HUDEP-2 (cell line): Measurements from ENCODE around the gene HPCAL1.

Experiments
- DNase-seq, 76 experiments: peaks; one replicate each; lab custom pipeline; 2025; ENCODE audit not compliant: unreplicated experiment in 76 of 76; lab: John Stamatoyannopoulos, UW

HPCAL1 gene

DNA sequence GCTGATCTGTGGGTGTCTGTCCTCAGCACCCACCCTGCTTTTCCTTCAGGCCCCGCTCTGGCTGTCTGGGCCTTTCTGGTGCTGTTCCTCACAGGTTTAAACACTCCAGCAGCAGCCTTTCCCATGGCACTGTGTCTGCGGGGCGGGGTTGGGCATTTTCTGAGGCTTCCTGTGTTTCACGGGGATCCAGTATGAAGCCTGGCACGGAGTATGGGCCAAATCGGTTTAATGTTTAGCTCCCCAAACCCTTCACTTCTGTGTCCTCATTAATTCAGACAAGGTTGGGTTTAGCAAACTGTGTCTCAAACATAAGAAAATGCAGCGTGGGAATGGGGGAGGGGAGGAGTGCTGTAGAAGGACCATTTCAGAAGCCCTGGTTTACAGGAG lies 44.9 kb downstream of the HPCAL1 start:
- DNase-seq: no peak

DNA sequence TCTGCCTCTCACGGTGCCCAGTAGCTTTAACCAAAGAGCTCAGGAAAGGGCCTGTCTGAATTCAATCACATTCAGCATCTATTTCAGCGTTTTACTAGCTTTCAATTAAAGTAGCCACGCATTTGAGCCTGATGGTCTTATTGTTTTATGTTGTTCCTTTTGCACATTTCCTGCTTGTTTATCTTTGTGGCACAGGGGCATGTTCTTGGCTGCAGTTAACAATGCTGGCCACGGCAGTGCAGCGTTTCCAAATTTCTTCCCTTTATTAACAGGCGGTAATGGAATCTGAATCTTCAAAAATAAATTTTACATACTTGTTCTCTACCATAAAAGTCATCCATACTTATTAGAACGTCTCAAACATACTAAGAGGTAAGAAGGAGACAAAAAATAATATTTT lies 46.2 kb downstream of the HPCAL1 start:
- no peak for DNase-seq

DNA sequence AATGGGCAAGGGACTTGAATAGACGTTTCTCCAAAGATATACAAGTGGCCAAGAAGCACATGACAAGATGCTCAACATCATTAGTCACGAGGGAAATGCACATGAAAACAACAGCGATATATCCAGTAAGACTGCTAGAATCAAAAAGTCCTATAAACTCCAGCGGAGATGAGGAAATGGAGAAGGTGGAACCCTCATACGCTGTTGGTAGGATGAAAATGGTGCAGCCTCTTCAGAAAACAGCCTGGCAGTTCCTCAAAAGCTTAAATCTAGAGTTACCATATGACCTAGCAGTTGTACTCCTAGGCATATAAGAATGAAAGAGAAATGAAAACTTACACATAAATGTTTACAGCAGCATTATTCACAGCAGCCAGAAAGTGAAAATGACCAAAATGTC lies 48.1 kb downstream of the HPCAL1 start:
- DNase-seq: no peak

DNA sequence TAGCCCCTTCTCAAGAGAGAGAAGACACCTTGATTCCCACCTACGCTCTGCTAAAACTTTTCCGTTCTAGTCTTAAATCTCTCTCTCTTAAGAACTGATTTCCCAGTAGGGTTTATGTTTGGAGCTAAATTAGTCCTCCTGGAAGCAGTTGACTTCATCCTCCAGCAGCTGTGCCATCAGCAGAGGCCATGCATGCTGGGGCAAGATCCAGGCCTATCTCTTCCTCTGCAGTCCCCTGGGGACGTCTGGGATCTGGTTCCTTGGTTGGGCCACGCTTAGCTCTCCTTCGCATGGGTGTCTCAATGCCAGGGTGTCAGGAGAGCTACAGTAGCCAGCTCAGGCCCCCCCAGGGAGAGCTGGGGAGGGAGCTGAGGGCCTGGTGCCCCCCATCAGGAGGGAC lies 49.7 kb downstream of the HPCAL1 start:
- DNase-seq: no peak

DNA sequence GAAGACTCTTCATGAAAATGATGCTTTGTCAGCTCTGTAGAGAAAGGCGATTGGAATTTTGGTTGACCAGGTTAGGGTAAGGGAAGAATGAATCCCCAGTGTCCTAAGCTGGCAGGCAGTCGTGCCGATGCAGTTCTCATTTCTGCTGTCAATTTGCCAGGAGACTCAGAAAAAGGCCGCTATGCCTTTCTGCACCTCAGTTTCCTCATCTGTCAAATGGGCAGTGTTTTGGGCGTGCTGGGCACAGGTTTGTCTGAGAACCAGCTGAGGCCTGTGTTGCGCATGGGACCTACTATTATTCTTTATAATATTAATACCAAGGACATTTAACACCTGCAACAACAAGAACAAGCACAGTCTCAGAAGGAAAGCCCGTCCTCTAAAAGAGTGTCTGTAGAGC lies 50.3 kb downstream of the HPCAL1 start:
- no peak for DNase-seq

DNA sequence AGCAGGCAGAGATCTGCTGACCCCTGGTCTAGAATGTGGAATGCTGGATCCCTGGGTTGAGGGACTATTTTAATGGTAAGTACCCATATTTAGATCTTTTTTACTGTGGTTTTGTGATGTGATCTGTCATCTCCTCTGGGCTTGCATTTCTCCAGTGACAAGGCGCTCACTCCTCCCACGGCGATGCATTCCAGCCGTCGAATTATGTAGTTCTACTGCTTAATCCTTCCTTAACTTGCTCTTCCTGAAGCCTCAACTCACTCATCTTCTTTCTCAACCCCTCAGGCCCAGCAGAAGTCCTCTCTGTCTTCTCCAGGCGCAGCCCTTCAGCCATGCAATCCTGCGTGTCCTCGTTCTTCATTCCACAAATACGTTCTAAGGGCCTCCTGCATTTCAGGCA lies 51.2 kb downstream of the HPCAL1 start:
- no peak for DNase-seq

DNA sequence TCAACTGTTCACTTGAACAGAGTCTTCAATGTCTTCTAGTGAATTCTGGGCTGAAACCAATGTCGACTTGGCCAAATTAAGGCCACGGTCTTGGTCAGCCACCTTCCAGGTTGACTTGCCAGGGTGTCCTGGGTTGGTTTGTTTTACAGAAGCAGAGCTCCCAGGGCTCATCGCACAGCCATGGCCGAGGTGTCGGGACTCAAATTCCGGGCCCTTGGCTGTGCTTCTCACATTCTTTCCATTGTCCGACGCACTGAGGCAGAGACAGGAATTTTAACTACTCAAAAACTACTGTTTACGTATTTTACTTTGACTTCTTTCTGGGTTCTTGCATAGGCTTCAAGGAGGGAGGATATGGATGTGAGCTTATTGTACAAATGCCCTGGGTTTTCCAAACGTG lies 51.7 kb downstream of the HPCAL1 start:
- no peak for DNase-seq

DNA sequence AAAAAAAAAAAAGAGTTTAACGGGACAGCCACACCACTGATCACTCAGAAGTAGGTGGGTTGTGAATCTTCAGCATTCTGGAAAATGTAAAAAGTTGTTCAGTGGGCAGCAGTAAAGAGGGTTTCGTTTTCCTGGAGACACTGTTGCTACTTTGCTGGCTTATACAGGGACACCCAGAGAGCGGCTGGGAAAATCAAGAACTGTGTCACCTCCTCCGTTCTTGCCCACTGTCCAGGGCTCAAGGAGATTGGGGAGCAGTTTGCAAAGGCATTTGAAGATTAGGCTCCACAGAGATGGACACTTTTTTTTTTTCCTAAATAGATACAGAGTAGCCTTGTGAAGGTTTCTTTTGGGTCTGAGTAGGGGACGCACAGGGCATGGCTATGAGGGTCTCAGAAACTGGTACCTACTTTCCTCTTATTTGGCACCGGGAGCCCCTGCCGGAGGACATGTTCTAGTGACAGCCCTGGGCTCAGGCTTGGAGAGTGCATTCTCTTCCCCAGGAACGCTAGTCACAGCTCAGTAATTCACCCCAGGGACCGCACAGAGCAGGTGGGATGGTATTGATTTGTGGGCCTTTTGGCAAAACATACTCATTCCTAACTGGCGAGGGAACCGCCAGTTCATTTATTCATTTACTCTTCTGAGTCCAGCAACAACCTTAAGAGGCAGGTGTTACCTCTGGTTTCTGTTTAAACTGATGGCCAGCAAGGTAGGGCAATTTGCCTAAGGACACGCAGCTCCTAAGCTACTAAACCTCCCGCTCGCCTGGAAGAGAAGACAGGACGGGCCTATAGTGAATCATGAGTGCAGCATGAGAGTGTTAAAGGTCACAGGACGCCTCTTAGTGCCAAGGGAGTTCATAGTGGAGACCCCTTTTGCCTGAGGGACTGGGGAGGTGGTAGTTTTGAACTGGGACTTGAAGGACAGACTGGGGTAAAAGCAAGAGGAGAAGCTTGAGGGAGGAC lies 53.1 kb downstream of the HPCAL1 start:
- DNase-seq: no peak

DNA sequence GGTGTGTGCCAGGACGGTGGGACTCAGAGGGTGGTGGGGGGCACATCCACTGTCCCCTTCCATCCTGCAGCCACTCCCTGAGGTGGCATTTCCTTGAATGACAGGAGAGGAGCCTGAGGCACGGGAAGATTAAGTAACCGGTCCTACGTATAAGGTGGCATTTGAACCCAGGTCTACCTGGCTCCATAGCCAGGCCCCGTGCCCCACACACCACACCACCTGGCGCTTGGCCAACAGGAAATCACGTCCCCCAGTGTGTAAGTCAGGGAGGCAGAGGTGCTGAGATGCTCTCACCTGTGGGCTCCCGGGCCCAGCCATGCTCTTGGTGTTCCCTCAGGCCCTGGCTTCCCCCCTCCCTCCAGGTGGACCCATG lies 53.7 kb downstream of the HPCAL1 start:
- no peak for DNase-seq

DNA sequence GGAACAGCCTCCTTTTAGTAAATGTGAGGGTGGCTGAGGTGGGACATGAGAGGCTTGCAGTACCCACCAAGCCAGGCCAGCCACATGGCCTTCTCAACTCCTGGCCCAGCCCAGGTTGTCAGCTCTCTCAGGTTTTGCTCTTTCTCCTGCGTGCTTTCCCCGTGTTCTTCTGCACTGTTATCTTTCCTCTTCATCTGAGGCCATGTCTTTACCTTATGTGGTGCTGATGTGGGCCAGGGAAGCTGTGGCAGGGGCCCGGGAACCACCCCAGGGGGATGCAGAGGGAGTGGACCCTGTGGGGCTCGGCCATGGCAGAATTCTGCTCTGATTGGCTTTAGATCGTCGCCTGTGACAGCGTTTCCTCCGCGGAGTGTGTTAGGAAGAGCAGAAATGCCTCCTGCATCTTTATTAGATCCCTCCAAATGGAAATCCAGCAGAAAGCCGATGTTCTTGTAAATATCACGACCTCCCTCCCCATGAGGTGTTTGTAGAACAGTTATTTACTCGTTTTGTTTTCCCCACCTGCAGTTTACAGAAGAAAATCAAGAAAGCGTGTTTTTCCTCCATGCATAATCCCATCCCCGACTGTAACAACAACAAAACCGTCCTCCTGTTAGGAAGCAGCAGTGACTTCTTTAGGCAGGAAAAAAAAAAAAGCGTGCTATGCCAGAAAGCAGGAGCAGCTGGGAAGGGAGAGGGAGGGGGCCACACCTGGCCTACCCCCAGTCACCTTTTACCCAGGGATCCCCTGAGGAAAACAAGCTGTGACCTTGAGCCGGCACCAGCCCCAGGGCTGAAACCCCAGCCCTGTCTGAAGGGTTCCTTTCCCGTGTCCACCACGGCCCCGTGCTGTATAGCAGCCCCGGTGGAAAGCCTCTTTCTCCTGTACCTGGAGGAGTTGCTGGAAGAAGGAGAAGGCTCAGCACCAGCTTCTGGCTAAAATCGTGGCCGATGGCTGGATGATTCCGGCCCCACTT lies 54.8 kb downstream of the HPCAL1 start:
- no peak for DNase-seq

DNA sequence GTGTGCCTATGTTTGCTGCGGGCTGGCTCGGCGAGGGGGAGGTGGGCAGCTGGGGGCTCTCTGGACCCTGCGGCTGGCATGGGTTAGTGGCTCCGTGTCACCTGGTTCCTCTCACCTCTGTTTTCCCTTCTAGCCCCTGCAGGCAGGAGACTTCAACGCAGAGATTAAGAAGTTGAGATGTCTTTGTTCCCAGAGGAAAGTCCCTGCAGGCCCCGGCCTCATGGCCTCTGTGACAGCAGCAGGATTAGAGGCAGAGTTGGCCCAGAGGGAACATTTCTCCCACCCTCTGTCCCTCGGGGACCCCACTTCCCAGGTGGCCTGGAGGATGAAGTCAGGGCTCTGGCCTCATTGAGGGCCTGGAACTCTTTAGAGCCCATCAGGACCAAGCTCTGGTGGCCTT lies 56.5 kb downstream of the HPCAL1 start:
- DNase-seq: no peak

DNA sequence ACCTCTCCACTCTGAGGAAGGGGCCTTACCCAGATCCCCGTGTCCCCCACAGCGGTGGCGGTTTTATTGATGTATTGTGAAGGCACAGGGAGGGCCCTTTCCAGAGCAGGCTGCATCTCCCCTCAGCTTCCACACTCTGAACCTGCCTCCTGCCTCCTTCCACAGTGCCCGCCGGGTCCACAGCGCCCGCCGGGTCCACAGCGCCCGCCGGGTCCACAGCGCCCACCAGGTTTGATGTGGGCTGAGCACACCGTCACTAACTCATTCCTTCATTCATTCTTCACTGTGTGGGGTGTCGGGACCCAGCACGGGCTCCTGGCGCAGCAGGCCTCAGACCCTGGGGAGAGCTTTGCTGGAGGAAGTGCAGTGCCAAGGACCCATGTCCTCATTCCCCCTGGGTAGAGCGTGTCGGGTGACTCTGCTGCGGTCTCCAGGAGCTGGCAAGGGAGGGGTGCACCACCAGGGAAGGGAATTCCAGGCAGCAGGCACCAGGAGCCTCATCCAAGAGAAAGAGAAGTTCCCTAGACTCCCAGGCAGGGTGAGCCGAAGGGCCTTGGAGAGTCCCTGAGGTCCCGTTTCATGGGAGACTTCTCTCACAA lies 57.1 kb downstream of the HPCAL1 start:
- DNase-seq: no peak

DNA sequence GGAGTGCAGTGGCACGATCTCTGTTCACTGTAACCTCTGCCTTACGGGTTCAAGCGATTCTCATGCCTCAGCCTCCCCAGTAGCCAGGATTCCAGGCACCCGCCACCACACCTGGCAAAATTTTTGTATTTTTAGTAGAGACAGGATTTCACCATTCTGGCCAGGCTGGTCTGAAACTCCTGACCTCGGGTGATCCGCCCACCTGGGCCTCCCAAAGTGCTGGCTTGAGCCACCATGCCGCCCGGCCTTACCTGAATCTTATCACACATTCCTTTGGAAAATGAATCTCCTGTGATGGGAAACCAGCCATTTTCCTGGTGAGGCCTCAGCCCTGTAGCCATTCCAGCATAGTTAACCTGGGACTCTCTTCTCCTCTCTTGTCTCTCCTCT lies 57.8 kb downstream of the HPCAL1 start:
- DNase-seq: no peak

DNA sequence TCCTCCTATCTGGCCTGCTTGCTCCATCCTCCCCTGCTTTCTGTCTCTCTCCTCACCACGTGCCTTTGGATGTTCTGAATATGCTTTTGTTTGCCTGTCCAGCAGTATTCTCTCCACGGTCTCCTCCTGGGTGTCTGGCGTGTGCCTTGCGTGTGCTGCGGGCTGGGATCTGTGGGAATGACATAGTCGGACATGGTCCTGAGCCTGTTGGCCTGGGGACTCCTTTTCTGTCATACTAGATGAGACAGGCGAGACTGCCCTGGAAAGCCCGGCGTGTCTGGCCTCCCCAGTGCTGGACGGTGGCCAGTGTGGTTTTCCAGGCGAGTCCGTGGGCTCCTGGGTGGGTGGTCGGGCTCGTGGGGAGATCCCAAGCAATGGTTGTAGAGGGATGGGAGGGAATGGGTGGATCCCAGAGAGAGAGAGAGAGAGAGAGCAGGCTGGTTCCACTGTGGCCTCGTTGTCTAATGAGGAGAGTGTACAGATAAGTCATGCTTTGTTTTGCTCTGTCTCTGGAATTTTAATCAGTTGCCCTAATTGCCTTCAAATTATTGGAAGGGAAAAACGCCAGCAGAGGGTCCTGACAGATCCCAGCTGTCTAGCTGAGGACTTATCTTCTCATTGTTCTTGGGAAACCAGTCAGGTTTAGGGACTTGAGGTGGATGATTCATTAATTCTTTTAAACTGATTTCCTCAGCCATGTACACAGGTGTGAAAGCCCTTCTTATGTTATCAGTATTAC lies 58.3 kb downstream of the HPCAL1 start:
- no peak for DNase-seq

DNA sequence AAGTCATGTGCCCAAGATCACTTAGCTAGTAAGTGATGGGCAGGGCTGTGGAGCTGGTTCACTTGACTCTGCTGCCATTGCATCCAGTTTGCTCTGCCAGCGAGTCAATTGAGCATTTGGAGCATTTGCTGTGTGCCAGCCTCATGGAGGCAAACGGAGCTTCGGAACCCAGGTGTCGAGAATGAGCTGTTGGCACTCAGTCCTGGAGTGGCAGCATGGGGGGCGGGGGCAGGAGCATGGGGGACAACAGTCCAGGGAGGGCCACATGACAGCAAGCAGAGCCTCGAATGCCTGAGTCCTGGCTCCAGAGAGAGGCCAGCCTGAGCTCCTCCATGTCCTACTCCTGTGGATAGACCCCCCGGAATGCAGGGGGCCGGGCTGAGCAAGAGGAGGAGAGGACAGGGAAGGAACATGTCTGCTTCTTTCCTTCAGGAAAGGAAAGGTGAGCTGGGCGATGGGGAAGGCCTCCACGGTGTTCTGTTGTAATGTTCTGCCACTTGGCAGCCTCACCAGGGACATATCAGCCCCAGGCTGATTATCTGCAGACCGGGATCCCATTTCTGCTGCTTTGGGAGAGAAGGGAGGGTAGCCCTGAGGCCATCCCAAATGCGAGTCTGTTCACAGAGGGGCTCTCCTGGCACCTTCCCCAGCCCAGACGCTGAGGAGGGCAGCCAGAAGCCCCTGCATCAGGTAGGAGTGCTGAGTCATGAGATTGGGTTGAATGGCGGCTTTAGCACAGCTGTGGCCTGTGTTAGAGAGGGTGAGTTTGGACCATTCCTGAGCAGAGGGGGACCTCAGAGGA lies 59.6 kb downstream of the HPCAL1 start:
- DNase-seq: no peak

DNA sequence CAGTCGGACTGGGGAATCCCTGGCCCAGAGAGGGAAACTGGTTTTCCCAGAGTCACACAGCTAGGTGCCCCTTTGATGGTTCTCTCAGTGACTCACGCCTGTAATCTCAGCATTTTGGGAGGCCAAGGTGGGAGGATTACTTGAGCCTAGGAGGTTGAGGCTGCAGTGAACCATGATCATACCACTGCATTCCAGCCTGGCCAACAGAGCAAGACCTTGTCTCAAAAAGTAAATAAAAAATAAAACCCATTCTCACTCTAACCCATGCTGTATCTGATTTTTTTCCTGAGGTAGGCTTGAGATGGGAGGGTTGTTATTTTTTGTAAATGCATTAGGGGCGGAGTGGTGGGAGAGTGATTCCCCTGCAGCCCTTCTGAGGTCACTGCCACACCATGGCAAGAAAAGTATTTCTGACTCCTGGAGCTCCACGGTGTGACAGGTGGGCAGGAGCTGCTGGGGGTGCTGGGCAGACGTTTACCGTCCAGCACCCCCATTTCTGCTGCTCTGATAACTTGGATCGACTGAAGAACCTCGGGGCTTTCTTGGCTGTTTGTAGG lies 60.3 kb downstream of the HPCAL1 start:
- no peak for DNase-seq

DNA sequence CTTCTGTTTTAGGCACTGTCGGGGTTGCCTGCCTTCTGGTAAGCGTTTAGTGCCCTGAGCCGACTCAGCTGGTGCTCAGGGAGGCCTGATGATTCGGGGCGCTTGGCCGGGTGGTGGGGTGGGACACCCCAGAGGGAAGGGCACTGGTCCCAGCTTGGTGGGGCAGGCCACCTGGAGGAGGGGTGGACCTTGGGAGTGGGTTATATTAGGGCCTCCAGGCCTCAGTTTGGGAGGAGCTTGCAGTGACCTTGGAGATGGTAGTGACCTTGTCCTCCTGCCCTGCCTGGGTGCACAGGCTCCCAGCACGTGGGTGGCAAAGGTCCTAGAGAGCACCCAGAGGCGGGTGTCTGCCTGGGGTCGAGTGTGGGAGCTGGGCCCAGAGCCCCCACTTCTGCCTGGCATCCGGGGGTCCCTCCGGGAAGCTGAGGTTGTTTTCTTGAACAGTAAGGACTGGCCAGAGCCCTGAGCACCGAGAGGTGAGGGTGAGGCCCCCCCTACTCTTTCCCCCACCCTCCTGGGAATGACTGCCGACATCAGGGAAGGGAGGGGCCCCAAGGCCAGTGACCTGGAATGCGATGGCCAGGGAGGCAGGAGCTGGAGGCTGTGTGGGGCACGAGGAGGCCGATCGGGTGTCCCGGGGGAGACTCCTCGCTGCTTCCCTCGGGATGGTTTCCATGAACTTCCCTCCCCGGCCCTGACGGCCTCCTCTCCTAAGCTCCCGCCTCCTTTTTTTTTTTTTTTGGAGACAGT lies 61.3 kb downstream of the HPCAL1 start:
- no peak for DNase-seq

DNA sequence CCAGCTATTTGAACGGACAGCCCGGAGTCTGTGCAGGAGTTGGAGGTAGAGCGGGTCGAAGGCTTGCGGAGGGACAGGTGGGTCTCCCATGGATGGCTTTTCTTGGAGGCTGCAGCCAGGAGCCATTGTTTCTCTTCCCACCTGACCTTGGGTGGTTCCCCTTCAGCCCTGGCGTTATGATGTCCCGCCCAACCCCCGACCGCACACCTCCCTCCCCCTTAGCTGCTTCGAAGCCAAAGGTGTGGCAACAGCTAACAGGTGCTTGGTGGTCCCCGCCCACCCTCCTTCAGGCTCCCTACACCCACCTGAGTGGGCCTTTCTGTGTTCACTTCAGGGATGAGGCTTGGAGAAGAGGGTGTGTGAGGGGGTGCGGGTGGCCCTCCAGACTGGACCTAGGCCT lies 62.7 kb downstream of the HPCAL1 start:
- no peak for DNase-seq
